ENCODE measurements around the gene LCA5. TPM values are rescaled to one million over a fixed set of nuclear protein-coding genes. Genes with fewer than 3 reads are reported as not detected.

LCA5 gene
- polyA plus RNA-seq, 2 donors, result 0.73 to 0.94 TPM

DNA sequence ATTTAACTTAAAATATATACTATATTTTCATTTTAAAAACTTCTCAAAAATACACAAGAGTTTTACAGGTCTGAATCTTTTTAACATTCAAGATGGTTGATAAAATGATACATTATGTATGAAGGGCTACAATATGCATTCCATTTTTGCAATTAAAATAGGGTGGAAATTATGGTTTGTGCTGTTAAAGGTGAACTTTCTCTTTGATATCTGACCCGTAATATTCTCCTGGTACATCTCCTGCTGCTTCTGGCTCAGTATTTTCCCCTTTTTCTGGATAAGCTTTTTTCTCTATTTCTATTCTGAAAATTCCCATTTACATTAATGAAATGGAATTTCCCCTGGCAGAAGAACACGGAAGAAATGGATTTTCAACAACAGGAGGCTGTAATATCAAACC, 27.4 kb upstream of the LCA5 start:
- no peak overlapping the region for H3K4me3 ChIP-seq (ENCODE audit: low read depth in 1 of 2, low read length in 2 of 2)
- H3K27me3 ChIP-seq (ENCODE audit: control insufficient read depth in 1 of 2, insufficient read depth in 2 of 2, low read length in 2 of 2), result no peaks in the 10 kb centered on the region
- no peaks in the 10 kb centered on the region for H3K4me1 ChIP-seq (ENCODE audit: control insufficient read depth in 2 of 2, insufficient read depth in 2 of 2, low read length in 1 of 2)
- H3K27ac ChIP-seq (ENCODE audit: low read depth in 2 of 2, low read length in 1 of 2), result no peak overlapping the region
- WGBS, 2 donors, result 69 to 74% methylated on average over 2 of the region's 2 CpGs
- no peaks in the 10 kb centered on the region for H3K36me3 ChIP-seq (ENCODE audit: control insufficient read depth in 2 of 2, insufficient read depth in 2 of 2, low read length in 1 of 2)
- no peaks in the 10 kb centered on the region for H3K9me3 ChIP-seq (ENCODE audit: control insufficient read depth in 2 of 2, insufficient read depth in 1 of 2, low read depth in 1 of 2, low read length in 1 of 2)

GRCh38 chr6:79559706-79560105, 22.5 kb upstream of the LCA5 start:
- H3K27me3 ChIP-seq (ENCODE audit: control insufficient read depth in 1 of 2, insufficient read depth in 2 of 2, low read length in 2 of 2), result no peaks in the 10 kb centered on the region
- H3K9me3 ChIP-seq (ENCODE audit: control insufficient read depth in 2 of 2, insufficient read depth in 1 of 2, low read depth in 1 of 2, low read length in 1 of 2), result no peaks in the 10 kb centered on the region
- WGBS, 2 donors, result 92 to 95% methylated on average over 2 of the region's 2 CpGs
- no peak overlapping the region for H3K4me3 ChIP-seq (ENCODE audit: low read depth in 1 of 2, low read length in 2 of 2)
- no peaks in the 10 kb centered on the region for H3K4me1 ChIP-seq (ENCODE audit: control insufficient read depth in 2 of 2, insufficient read depth in 2 of 2, low read length in 1 of 2)
- no peak overlapping the region for H3K27ac ChIP-seq (ENCODE audit: low read depth in 2 of 2, low read length in 1 of 2)
- H3K36me3 ChIP-seq (ENCODE audit: control insufficient read depth in 2 of 2, insufficient read depth in 2 of 2, low read length in 1 of 2), result no peaks in the 10 kb centered on the region

GRCh38 chr6:79557673-79558467, 20.6 kb upstream of the LCA5 start:
- Histone ChIP-seq H3K4me3 (ENCODE audit: low read depth in 1 of 2, low read length in 2 of 2) (no peak overlapping the region), H3K27ac (ENCODE audit: low read depth in 2 of 2, low read length in 1 of 2) (no peak overlapping the region), H3K4me1 (ENCODE audit: control insufficient read depth in 2 of 2, insufficient read depth in 2 of 2, low read length in 1 of 2) (no peaks in the 10 kb centered on the region), H3K36me3 (ENCODE audit: control insufficient read depth in 2 of 2, insufficient read depth in 2 of 2, low read length in 1 of 2) (no peaks in the 10 kb centered on the region), H3K27me3 (ENCODE audit: control insufficient read depth in 1 of 2, insufficient read depth in 2 of 2, low read length in 2 of 2) (no peaks in the 10 kb centered on the region), H3K9me3 (ENCODE audit: control insufficient read depth in 2 of 2, insufficient read depth in 1 of 2, low read depth in 1 of 2, low read length in 1 of 2) (no peaks in the 10 kb centered on the region)
- 76 to 87% methylated on average over 2 of the region's 2 CpGs for WGBS, 2 donors

DNA sequence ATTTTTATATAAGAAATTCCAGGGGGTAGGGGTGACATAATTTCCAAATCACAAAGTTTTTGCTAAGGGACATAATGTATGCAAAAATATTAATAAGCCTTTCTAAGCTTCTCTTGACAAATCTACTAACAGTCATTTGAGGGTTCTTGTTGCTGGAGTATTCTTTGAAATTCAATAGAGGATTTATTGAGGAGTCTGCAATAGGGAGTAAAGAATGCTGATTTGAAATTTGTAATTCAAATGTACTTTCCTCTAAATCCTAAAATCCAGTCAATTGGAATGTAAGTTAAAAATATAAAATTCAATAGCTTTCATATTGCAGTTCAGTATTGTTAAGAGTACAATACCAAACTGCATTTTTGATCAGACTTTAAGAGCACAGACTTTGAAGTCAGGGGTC, 17.1 kb upstream of the LCA5 start:
- no peak overlapping the region for H3K4me3 ChIP-seq (ENCODE audit: low read depth in 1 of 2, low read length in 2 of 2)
- no peaks in the 10 kb centered on the region for H3K9me3 ChIP-seq (ENCODE audit: control insufficient read depth in 2 of 2, insufficient read depth in 1 of 2, low read depth in 1 of 2, low read length in 1 of 2)
- H3K27ac ChIP-seq (ENCODE audit: low read depth in 2 of 2, low read length in 1 of 2), result no peak overlapping the region
- H3K36me3 ChIP-seq (ENCODE audit: control insufficient read depth in 2 of 2, insufficient read depth in 2 of 2, low read length in 1 of 2), result no peaks in the 10 kb centered on the region
- H3K4me1 ChIP-seq (ENCODE audit: control insufficient read depth in 2 of 2, insufficient read depth in 2 of 2, low read length in 1 of 2), result no peaks in the 10 kb centered on the region
- no peaks in the 10 kb centered on the region for H3K27me3 ChIP-seq (ENCODE audit: control insufficient read depth in 1 of 2, insufficient read depth in 2 of 2, low read length in 2 of 2)

GRCh38 chr6:79551401-79551800, 14.2 kb upstream of the LCA5 start:
- WGBS, 2 donors, result 82 to 89% methylated on average over 2 of the region's 2 CpGs
- Histone ChIP-seq H3K4me3 (ENCODE audit: low read depth in 1 of 2, low read length in 2 of 2) (no peak overlapping the region), H3K9me3 (ENCODE audit: control insufficient read depth in 2 of 2, insufficient read depth in 1 of 2, low read depth in 1 of 2, low read length in 1 of 2) (no peaks in the 10 kb centered on the region), H3K27ac (ENCODE audit: low read depth in 2 of 2, low read length in 1 of 2) (no peak overlapping the region), H3K36me3 (ENCODE audit: control insufficient read depth in 2 of 2, insufficient read depth in 2 of 2, low read length in 1 of 2) (no peaks in the 10 kb centered on the region), H3K4me1 (ENCODE audit: control insufficient read depth in 2 of 2, insufficient read depth in 2 of 2, low read length in 1 of 2) (no peaks in the 10 kb centered on the region), H3K27me3 (ENCODE audit: control insufficient read depth in 1 of 2, insufficient read depth in 2 of 2, low read length in 2 of 2) (no peaks in the 10 kb centered on the region)

DNA sequence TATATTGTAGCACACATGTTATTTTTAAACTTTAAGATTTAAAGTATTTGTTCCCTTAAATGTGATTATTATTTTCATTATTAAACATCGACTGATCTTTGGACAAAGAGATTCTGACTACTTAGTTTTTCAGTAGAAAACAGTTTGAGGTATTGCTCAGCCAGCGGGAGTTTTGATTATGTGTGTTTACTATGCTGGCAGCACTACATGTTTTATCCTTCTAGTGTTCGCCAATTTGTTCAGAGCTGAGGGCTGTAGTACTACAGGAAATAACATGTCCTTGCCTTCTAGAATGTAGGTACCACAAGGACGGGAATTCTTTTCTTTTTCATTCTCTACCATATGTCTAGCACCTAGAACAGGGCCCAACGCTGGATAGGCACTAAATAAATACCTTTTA, 11.1 kb upstream of the LCA5 start:
- Histone ChIP-seq H3K4me1 (ENCODE audit: control insufficient read depth in 2 of 2, insufficient read depth in 2 of 2, low read length in 1 of 2) (no peaks in the 10 kb centered on the region), H3K4me3 (ENCODE audit: low read depth in 1 of 2, low read length in 2 of 2) (no peak overlapping the region), H3K36me3 (ENCODE audit: control insufficient read depth in 2 of 2, insufficient read depth in 2 of 2, low read length in 1 of 2) (no peaks in the 10 kb centered on the region), H3K9me3 (ENCODE audit: control insufficient read depth in 2 of 2, insufficient read depth in 1 of 2, low read depth in 1 of 2, low read length in 1 of 2) (no peaks in the 10 kb centered on the region), H3K27me3 (ENCODE audit: control insufficient read depth in 1 of 2, insufficient read depth in 2 of 2, low read length in 2 of 2) (no peaks in the 10 kb centered on the region), H3K27ac (ENCODE audit: low read depth in 2 of 2, low read length in 1 of 2) (no peak overlapping the region)
- 47 to 67% methylated on average over 5 of the region's 5 CpGs for WGBS, 2 donors

GRCh38 chr6:79546186-79546585, 9.0 kb upstream of the LCA5 start:
- Histone ChIP-seq H3K27ac (ENCODE audit: low read depth in 2 of 2, low read length in 1 of 2) (no peak overlapping the region), H3K27me3 (ENCODE audit: control insufficient read depth in 1 of 2, insufficient read depth in 2 of 2, low read length in 2 of 2) (no peaks in the 10 kb centered on the region), H3K4me1 (ENCODE audit: control insufficient read depth in 2 of 2, insufficient read depth in 2 of 2, low read length in 1 of 2) (no peaks in the 10 kb centered on the region), H3K36me3 (ENCODE audit: control insufficient read depth in 2 of 2, insufficient read depth in 2 of 2, low read length in 1 of 2) (no peaks in the 10 kb centered on the region), H3K9me3 (ENCODE audit: control insufficient read depth in 2 of 2, insufficient read depth in 1 of 2, low read depth in 1 of 2, low read length in 1 of 2) (no peaks in the 10 kb centered on the region), H3K4me3 (ENCODE audit: low read depth in 1 of 2, low read length in 2 of 2) (no peak overlapping the region)
- WGBS, 2 donors, result 55 to 63% methylated on average over 3 of the region's 3 CpGs

DNA sequence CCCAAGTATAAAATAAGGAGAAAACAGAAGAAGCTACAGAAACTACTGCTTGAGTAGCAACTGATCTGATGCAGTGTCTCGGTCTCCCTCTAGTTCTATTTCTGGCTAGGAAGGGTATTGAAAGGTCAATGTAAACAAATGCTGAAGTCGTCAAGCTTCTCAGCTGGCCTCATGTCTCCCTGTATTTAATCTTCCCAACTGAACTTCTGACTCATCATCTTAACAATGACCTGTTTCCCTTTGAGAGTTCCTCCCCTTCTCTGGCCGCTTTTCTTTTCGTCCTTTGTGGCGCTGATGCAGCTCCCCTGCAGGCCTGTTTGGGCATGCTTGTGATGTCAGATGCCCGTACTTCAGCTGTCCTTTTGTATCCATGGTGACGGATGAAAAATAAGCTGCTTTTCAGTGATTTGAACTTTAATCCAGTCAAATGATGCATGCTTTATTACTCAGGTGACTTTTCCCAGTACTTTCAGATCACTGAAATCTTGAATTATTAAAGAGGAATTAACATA, 7.8 kb upstream of the LCA5 start:
- Histone ChIP-seq H3K27ac (ENCODE audit: low read depth in 2 of 2, low read length in 1 of 2) (peak overlapping the region; percentile 21 to 22), H3K9me3 (ENCODE audit: control insufficient read depth in 2 of 2, insufficient read depth in 1 of 2, low read depth in 1 of 2, low read length in 1 of 2) (no peaks in the 10 kb centered on the region), H3K27me3 (ENCODE audit: control insufficient read depth in 1 of 2, insufficient read depth in 2 of 2, low read length in 2 of 2) (no peaks in the 10 kb centered on the region), H3K4me1 (ENCODE audit: control insufficient read depth in 2 of 2, insufficient read depth in 2 of 2, low read length in 1 of 2) (no peaks in the 10 kb centered on the region), H3K36me3 (ENCODE audit: control insufficient read depth in 2 of 2, insufficient read depth in 2 of 2, low read length in 1 of 2) (no peaks in the 10 kb centered on the region), H3K4me3 (ENCODE audit: low read depth in 1 of 2, low read length in 2 of 2) (no peak overlapping the region)
- WGBS, 2 donors, result 13 to 16% methylated on average over 7 of the region's 7 CpGs

DNA sequence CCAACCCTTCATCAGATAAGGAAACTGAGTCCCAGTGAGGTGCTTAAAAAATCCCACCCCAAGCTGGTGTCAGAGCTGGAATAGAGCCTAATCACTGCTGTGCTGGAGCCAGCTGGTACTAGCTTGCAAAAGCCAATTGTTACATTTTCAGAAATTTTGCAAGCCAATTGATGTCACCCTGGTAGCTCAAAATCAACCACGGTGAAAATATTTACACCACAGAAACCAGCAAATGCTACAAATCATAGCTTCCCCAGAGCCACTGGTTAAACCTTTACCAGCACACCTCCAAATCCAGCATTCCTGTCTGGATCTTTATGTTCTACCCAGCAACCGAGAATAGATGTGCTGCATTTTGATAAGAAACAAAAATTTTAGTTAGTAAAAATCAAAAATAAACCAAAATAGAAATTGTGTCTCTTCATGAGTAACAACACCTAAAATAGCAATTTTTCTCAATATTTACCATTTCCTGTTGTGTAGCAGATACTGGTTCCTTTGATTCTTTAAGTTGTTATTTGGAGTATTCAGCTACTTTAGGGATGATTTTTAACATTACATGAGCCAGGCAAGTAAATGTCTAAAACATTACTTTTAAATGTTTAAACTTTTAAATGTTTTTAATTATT, 7.2 kb upstream of the LCA5 start:
- Histone ChIP-seq H3K4me1 (ENCODE audit: control insufficient read depth in 2 of 2, insufficient read depth in 2 of 2, low read length in 1 of 2) (no peaks in the 10 kb centered on the region), H3K36me3 (ENCODE audit: control insufficient read depth in 2 of 2, insufficient read depth in 2 of 2, low read length in 1 of 2) (no peaks in the 10 kb centered on the region), H3K27me3 (ENCODE audit: control insufficient read depth in 1 of 2, insufficient read depth in 2 of 2, low read length in 2 of 2) (no peaks in the 10 kb centered on the region), H3K4me3 (ENCODE audit: low read depth in 1 of 2, low read length in 2 of 2) (no peak overlapping the region), H3K27ac (ENCODE audit: low read depth in 2 of 2, low read length in 1 of 2) (peak overlapping the region; percentile 22 to 67), H3K9me3 (ENCODE audit: control insufficient read depth in 2 of 2, insufficient read depth in 1 of 2, low read depth in 1 of 2, low read length in 1 of 2) (no peaks in the 10 kb centered on the region)
- WGBS, 2 donors, result 43 to 56% methylated on average over 2 of the region's 2 CpGs

GRCh38 chr6:79543886-79544285, 6.7 kb upstream of the LCA5 start:
- WGBS, 2 donors, result 94 to 96% methylated on average over 1 of the region's 1 CpG
- no peak overlapping the region for H3K4me3 ChIP-seq (ENCODE audit: low read depth in 1 of 2, low read length in 2 of 2)
- H3K27ac ChIP-seq (ENCODE audit: low read depth in 2 of 2, low read length in 1 of 2), result peak overlapping the region; percentile 30 to 67
- H3K36me3 ChIP-seq (ENCODE audit: control insufficient read depth in 2 of 2, insufficient read depth in 2 of 2, low read length in 1 of 2), result no peaks in the 10 kb centered on the region
- no peaks in the 10 kb centered on the region for H3K27me3 ChIP-seq (ENCODE audit: control insufficient read depth in 1 of 2, insufficient read depth in 2 of 2, low read length in 2 of 2)
- H3K4me1 ChIP-seq (ENCODE audit: control insufficient read depth in 2 of 2, insufficient read depth in 2 of 2, low read length in 1 of 2), result no peaks in the 10 kb centered on the region
- H3K9me3 ChIP-seq (ENCODE audit: control insufficient read depth in 2 of 2, insufficient read depth in 1 of 2, low read depth in 1 of 2, low read length in 1 of 2), result no peaks in the 10 kb centered on the region
